Thoracic aorta (tissue), 2 donors: ENCODE data around the gene TTC1. TPM values are rescaled to one million over a fixed set of nuclear protein-coding genes. Genes with fewer than 3 reads are reported as not detected.

Source experiments
- ATAC-seq: fragments of 150-250 bp; one replicate; pipeline ENCODE4 v1.8.0; 2017; ENCODE audit warnings: low read depth; ENCODE audit not compliant: insufficient number of reproducible peaks, low FRiP score
- DNase-seq: peaks from one replicate; pipeline ENCODE4 v3.0.0-alpha.2; 2020; ENCODE audit warnings: low spot score
- H3K27ac ChIP-seq, 2 donors: fragments of 200-600 bp; sonication (generic); 1 replicate in 1 of 2; 2 replicates in 1 of 2; pipeline ENCODE4 v1.5.1; 2016; ENCODE audit warnings: mild to moderate bottlenecking in 2 of 2, moderate library complexity in 2 of 2
- H3K27me3 ChIP-seq: fragments of 200-600 bp; sonication (generic); replicated peaks from 2 replicates; pipeline ENCODE4 v1.6.0; 2016; ENCODE audit warnings: mild to moderate bottlenecking; ENCODE audit not compliant: insufficient read depth
- H3K36me3 ChIP-seq: fragments of 200-600 bp; sonication (generic); one replicate; pipeline ENCODE4 v1.5.1; 2016
- H3K4me1 ChIP-seq, 2 donors: fragments of 200-600 bp; sonication (generic); 1 replicate in 1 of 2; 2 replicates in 1 of 2; pipeline versions ENCODE4 v1.5.1 to v1.6.0; 2016; ENCODE audit warnings: low read depth in 2 of 2, mild to moderate bottlenecking in 1 of 2; ENCODE audit not compliant: control insufficient read depth in 1 of 2
- H3K4me3 ChIP-seq: fragments of 200-600 bp; sonication (generic); 2 replicates; pipeline ENCODE4 v1.5.1; 2016; ENCODE audit warnings: mild to moderate bottlenecking
- H3K9me3 ChIP-seq: fragments of 200-600 bp; sonication (generic); 2 replicates; pipeline ENCODE4 v1.5.1; 2016
- total RNA-seq, 2 donors: library from RNA; depleted of rRNA; stranded (reverse); fragments of >200 nt; gene quantifications; one replicate each; pipeline versions ENCODE4 v1.1.0 to v1.2.3, GENCODE V29; 2016
- TF ChIP-seq, protein P1 (sequence below): fragments of 200-600 bp; sonication (generic); IDR thresholded peaks from one replicate; pipeline ENCODE4 v1.5.1; 2019; ENCODE audit warnings: antibody characterized with exemption

The TTC1 gene
- total RNA-seq, 2 donors from 2014 or later, result 20.7 to 21.8 TPM

DNA sequence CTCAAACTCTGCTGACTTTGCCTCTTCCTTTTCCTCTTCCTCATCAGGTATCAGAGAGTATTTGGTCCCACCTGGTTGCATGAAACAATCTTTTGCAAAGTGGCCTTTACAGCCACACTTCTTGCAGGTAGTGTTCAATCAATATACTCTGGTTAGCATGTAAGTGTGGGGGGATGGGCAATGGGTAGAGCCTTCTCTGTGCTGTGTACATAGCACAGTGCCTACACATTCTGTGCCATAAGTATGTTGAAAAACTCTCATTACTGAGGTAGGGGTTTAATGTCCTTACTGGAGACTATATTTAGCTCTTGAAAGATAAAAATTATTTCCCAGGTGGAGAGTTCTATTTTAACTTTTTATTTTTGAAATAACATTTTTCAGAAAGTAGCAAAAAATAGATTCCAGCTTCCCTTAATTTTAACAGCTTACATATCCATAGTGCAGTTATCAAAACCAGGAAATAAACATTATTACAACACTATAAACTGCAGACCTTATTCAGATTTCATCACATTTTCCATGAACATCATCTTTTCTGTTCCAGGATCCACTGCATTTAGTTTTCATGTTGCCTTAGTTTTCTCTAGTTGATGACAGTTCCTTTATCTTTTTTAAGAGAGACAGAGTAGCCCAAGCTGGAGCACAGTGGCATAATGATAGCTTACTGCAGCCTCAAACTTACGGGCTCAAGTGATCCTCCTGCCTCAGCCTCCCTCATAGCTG lies 15.1 kb downstream of the TTC1 start:
- Histone ChIP-seq H3K9me3 (no peaks in the 10 kb centered on the region), H3K4me3 (no peak overlapping the region), H3K4me1 (peaks cover 4 to 10% of the 10 kb centered on the region in 2 donors), H3K27ac (no peak overlapping the region), H3K27me3 (no peaks in the 10 kb centered on the region), H3K36me3 (peaks cover 4% of the 10 kb centered on the region)
- peak; percentile 20 for ATAC-seq
- TF ChIP-seq, protein P1, sequence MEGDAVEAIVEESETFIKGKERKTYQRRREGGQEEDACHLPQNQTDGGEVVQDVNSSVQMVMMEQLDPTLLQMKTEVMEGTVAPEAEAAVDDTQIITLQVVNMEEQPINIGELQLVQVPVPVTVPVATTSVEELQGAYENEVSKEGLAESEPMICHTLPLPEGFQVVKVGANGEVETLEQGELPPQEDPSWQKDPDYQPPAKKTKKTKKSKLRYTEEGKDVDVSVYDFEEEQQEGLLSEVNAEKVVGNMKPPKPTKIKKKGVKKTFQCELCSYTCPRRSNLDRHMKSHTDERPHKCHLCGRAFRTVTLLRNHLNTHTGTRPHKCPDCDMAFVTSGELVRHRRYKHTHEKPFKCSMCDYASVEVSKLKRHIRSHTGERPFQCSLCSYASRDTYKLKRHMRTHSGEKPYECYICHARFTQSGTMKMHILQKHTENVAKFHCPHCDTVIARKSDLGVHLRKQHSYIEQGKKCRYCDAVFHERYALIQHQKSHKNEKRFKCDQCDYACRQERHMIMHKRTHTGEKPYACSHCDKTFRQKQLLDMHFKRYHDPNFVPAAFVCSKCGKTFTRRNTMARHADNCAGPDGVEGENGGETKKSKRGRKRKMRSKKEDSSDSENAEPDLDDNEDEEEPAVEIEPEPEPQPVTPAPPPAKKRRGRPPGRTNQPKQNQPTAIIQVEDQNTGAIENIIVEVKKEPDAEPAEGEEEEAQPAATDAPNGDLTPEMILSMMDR, result no peak
- no peak for DNase-seq

DNA sequence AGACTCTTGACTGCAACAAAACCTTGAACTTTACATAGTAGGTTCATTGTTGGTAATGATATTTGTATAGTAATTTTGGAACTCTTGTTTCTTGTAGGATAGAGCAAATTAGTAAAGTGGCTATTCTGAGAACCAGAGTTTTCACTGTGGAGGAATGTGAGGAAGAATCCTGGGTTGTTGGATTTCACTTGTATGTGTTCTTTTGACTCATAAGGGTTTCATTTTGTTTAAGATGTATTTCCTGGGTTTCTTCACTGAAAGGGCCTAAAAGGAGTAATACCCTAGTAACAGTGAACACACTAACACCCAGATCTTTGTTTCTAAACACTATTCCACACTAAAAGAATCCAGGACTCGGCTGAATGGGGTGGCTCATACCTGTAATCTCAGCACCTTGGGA lies 20.1 kb downstream of the TTC1 start:
- ATAC-seq, result no peak
- Histone ChIP-seq H3K4me3 (no peak overlapping the region), H3K27ac (no peak overlapping the region), H3K27me3 (no peaks in the 10 kb centered on the region), H3K36me3 (peaks cover 4% of the 10 kb centered on the region), H3K4me1 (peaks cover 0 to 7% of the 10 kb centered on the region in 2 donors), H3K9me3 (no peaks in the 10 kb centered on the region)
- no peak for DNase-seq
- TF ChIP-seq, protein P1, result no peak

DNA sequence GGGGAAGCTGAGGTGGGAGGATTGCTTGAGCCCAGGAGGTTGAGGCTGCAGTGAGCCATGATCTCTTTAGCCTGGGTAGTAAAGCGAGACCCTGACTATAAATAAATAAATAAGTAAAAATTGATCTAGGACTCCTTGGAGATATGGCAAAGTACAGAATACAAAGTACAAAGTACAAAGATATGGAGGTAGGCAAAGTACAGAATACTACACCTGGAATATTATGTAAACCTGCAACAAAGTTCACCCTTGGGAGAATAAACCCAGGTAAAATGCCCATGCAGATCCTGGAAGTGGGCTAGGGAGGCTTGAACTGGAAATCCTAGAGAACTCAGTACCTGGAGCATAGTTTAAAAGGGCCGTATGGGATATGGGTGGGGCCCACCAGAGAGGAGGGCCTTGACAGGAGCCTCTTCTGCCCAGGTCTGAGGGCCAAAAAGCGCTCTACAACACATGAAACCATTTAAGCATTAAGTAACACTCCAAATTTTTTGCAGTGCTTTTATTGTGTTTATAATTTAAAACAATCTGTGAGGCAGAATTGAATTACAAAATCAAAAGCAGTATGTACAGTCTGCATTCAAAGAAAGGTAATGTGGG lies 20.7 kb downstream of the TTC1 start:
- TF ChIP-seq, protein P1, result no peak
- no peak overlapping the region for H3K4me3 ChIP-seq
- peaks cover 4% of the 10 kb centered on the region for H3K36me3 ChIP-seq
- ATAC-seq (no peak), DNase-seq (no peak)
- H3K9me3 ChIP-seq, result no peaks in the 10 kb centered on the region
- H3K27ac ChIP-seq, result no peak overlapping the region
- H3K27me3 ChIP-seq, result no peaks in the 10 kb centered on the region
- peaks cover 0 to 7% of the 10 kb centered on the region in 2 donors for H3K4me1 ChIP-seq

DNA sequence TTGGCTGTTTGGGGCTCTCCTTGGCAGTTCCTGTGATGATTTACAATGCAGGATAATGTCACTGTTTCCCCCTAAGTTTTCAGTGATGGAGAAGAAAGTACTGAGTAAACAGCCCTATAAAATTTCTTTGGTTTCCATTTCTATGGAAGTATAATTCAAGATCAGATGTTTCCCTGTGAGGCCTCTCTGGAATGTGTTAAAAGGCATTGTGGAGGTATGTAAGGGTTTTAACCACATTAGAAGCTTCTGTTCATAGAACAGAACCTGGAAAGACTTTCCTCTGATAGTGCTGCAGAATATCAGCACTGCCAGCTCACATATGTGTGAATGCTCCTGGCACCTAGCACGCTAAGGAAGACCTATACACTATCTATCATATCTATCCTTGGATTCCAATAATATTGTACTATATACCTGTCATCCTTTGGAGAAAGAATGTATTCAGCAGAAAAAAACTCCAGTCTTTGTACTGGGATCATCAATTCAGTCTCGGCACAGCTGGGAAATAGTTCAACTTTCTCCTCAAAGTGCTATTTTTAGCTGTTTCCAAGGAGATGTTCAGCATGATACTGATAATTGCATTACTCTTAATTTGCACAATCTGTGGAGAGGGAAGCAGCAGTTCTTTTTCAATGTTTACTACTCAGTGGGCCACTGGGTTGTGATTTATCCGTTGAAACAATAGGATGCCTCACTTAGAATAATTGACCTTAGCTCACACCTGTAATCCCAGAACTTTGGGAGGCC lies 21.9 kb downstream of the TTC1 start:
- H3K4me1 ChIP-seq, result peaks cover 0 to 8% of the 10 kb centered on the region in 2 donors
- no peak overlapping the region for H3K27ac ChIP-seq
- no peak for DNase-seq
- no peaks in the 10 kb centered on the region for H3K9me3 ChIP-seq
- H3K4me3 ChIP-seq, result no peak overlapping the region
- no peaks in the 10 kb centered on the region for H3K36me3 ChIP-seq
- ATAC-seq, result no peak
- TF ChIP-seq, protein P1, result no peak
- no peaks in the 10 kb centered on the region for H3K27me3 ChIP-seq
